Stimulated activated CD8-positive, alpha-beta memory T cell treated with anti-CD3 and anti-CD28 coated beads, Interleukin-2, amount 100 ng/mL, for 1 hour (primary cell): ENCODE data around the gene EPSTI1.
"Not testable (repeated sequence)": the region's sequence is repeated elsewhere in the genome, so short reads cannot be mapped to it uniquely, and the experiment has no call there.

Source experiments
- DNase-seq, 2 donors: peaks; one replicate each; pipeline ENCODE4 v3.0.0-alpha.2; 2020; ENCODE audit warnings: low read depth in 2 of 2

EPSTI1 gene

DNA sequence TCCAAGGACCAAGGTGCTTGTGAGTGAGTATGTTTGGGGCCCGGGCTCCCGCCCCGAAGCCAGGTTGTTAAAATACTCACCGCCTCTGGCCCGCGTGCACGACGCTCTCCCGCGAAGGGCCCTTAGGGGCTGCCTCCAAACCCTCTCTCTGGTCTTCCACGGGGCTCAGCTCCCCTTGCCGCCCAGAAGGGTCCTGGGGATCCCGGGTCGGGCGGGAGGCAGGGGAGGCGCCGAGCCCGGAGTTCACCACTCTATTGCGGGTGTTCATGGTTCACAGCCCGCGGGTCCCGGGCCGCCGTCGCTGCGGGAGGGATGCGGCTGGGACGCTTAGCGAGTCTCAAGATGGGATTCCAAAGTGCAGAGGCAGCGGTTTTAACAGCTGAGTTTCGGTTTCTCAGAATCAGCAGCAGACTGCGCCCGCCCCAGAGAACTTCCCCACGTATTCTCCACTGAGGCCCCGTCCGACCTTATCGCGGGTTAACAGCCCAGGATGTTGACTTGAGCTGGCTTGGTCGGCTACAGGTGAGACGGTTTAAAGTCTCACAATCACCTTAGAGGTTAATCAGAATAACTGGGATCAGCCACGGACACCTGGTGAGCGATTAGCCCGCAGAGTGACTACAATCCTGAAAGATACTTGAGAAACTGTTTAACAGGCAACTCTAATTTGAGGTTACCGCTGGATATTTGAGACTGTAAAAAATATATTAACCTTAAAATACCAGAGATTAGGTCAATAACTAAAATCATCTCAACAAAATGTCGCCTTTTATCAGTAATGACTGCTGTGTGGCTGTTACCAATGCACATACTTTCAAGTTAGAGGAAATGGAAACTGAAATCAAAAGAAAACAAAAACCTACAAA, at the start of gene EPSTI1:
EPSTI1 (minus strand) TSS at position 344 of the 866 bp plus-strand sequence; CDS start at position 268, 76 bp downstream.
- peak; percentile 47 to 65 for DNase-seq

DNA sequence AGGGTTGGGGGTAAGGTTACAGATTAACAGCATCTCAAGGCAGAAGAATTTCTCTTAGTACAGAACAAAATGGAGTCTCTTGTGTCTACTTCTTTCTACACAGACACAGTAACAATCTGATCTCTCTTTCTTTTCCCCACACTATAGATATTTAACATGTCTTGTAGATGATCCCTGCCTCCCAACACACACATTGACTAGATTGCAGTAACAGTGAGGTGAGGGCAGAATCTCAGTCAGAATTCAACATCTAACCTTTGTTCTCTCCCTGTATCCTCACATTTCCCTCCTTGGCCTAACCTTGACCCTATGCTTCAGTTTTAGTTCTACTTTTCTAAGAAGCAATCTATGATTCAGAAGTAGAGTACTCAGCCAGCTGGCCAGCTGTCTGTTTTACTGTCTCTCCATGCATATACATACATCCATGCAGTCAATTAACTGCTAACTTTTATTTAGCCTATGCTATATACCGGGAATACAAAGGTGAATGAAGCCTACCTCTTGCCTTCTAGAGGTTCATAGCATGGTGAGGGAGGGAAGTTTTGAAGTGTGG, 49.4 kb upstream of the EPSTI1 start:
- no peak for DNase-seq

GRCh38 chr13:43040581-43041368, 48.7 kb upstream of the EPSTI1 start:
- not testable (repeated sequence) for DNase-seq

GRCh38 chr13:43039966-43040365, 47.9 kb upstream of the EPSTI1 start:
- DNase-seq: no peak

DNA sequence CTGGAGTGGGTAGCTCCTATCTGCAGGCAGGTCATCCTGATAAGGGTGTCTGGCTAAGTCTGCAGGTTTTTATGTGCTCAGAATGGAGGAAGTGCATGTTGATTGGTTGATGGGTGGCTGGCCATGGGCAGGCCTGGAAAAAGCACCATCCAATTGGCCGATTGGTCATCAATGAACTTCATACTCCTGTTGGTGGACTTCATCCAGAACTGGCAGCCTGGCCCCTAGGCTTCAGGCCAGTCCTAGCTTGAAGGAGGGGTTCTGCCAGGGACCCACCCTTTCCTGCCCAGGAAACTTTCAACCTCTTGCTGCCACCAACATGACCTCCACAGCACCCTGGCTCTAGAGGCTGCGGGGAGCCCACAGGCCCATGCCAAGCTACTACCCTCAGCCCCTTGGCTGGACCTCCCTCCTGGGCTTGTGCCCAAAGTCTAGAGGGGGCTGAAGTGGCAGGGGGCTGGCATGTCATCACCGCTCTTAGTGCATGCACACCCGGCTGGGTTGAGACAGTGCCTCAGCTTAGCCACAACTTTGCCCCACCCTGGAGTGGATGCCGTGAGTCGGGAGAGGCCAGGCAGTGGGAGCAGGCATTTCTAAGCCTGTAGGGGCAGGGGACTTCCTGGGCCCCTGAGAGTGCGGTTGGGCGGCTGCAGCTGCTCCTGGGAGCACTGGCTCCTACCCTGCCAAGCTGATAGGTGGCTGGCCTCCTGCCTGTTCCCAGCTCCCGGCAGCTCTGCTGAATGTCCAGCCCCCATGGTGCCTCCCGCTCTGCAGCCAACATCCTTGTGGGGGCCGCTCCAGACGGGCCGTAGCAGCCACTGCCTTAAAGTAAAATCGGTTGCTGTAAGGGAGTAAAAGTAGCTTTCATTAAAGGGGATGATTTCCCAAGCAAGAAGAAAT, 44.6 kb upstream of the EPSTI1 start:
- DNase-seq: no peak

DNA sequence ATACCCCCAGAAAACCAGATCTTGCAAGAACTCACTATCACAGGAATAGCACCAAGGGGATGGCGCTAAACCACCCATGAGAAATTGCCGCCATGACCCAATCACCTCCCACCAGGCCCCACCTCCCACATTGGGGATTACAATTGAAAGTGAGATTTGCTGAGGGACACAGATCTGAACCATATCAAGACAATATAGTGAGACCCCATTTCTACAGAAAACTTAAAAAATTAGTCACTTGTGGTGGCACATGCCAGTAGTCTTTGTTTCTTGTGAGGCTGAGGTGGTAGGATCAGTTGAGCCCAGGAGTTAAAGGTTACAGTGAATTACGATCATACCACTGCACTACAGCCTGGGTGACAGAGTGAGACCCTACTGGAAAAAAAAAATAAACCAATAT, 41.0 kb upstream of the EPSTI1 start:
- DNase-seq: no peak

- no peak for DNase-seq
These were observed 39.8 kb upstream of the EPSTI1 start for GRCh38 chr13:43031881-43032280.

DNA sequence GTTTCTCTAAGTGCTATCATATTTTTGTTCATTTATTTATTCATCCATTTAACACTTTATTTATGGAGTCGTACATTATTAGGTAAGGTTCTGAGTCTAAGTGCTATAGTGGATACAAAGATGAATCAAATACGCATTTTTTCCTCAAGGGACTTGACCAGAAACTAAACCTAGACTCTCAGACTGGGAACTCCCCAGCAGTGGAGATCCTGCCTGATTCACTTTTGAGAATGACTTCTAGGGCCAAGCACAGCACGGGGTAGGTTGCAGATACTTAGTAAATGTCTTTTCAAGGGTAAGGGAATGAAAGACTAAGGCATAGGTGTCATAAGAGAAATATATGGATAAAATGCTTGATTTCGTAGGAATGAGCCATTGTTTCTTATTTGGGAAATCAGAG, 38.5 kb upstream of the EPSTI1 start:
- DNase-seq: no peak

- no peak for DNase-seq
These were observed 34.2 kb upstream of the EPSTI1 start for GRCh38 chr13:43026262-43026661.

DNA sequence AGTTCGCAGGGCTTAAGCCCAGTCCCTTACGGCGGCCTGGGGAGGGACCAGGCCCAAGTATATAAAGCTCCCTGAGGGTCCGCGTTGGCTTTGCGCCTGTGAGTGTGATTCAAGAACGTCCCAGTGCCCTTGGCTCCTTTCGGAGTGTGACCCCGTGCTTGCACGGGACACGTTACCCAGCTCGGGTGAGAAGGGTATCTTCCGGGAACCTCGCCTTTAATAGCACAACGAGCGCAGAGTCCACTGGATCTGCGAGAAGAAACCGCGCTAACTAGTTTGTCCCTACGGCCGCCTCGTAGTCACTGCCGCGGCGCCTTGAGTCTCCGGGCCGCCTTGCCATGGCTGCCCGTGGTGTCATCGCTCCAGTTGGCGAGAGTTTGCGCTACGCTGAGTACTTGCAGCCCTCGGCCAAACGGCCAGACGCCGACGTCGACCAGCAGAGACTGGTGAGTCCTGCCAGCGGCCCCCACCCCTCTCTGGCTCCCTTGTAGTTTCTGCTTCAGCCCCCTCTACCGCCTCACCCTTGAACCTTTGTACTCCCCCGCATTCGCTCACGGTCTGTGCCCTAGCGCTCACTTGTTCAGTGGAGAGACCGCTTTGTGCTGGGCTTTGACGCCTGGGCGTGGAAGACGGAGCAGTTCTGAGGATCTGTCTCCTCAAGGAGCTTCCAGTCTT, 31.4 kb upstream of the EPSTI1 start, which contains the start of gene DNAJC15:
DNAJC15 (plus strand) TSS at position 298 of the 675 bp plus-strand sequence; CDS start at position 339, 41 bp downstream.
- DNase-seq: peak; percentile 59 to 68

GRCh38 chr13:43022934-43023288, 30.9 kb upstream of the EPSTI1 start:
- no peak for DNase-seq

GRCh38 chr13:43021926-43022670, 30.1 kb upstream of the EPSTI1 start:
- no peak for DNase-seq

GRCh38 chr13:43020794-43021193, 28.8 kb upstream of the EPSTI1 start:
- DNase-seq: no peak

GRCh38 chr13:43019811-43020210, 27.8 kb upstream of the EPSTI1 start:
- DNase-seq: no peak

GRCh38 chr13:43016226-43016625, 24.2 kb upstream of the EPSTI1 start:
- DNase-seq: no peak

GRCh38 chr13:43014162-43014561, 22.1 kb upstream of the EPSTI1 start:
- DNase-seq: no peak

- DNase-seq: no peak
These were observed 17.5 kb upstream of the EPSTI1 start for GRCh38 chr13:43009506-43009905.

DNA sequence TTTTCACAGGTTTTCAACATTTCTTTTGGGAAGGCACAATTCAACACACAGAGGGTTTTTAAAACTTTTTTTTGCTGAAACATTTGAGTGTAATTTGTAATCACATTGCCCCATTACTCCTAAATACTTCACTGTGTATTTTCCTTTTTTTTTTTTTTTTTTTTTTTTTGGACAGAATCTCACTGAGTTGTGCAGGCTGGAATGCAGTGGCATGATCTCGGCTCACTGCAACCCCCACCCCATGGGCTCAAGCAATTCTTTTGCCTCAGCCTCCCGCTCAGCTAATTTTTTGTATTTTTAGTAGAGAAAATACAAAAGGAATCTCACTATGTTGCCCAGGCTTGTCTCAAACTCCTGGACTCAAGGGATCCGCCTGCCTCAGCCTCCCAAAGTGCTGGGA, 16.6 kb upstream of the EPSTI1 start:
- no peak for DNase-seq

- no peak for DNase-seq
These were observed 15.0 kb upstream of the EPSTI1 start for GRCh38 chr13:43006893-43007631.
